Activated CD4-positive, alpha-beta T cell treated with anti-CD3 and anti-CD28 coated beads, Interleukin-2, Interleukin-4, amounts not matched to agents 100 ng/mL and 50 ng/mL, durations not matched to agents 16 hours and 8 hours (primary cell): ENCODE results near the gene HSPA12A.

Experiments
- DNase-seq: peaks from one replicate; pipeline ENCODE4 v3.0.0-alpha.2; 2020; ENCODE audit warnings: low spot score

HSPA12A gene

GRCh38 chr10:116689744-116690143 is 52.6 kb downstream of the HSPA12A start:
- DNase-seq = no peak

- DNase-seq = no peak
Measured at GRCh38 chr10:116688741-116689495, 53.4 kb downstream of the HSPA12A start.

GRCh38 chr10:116688241-116688711 is 54.1 kb downstream of the HSPA12A start:
- no peak for DNase-seq

- no peak for DNase-seq
Measured at GRCh38 chr10:116687633-116688032, 54.7 kb downstream of the HSPA12A start.

- DNase-seq = no peak
Measured at GRCh38 chr10:116686632-116687031, 55.7 kb downstream of the HSPA12A start.

GRCh38 chr10:116685807-116686206 is 56.6 kb downstream of the HSPA12A start:
- DNase-seq = no peak

GRCh38 chr10:116684781-116685180 is 57.6 kb downstream of the HSPA12A start:
- no peak for DNase-seq

- DNase-seq = no peak
Measured at GRCh38 chr10:116683821-116684220, 58.5 kb downstream of the HSPA12A start.

GRCh38 chr10:116683166-116683565 is 59.2 kb downstream of the HSPA12A start:
- DNase-seq = no peak

GRCh38 chr10:116679351-116679750 is 63.0 kb downstream of the HSPA12A start:
- DNase-seq = no peak

GRCh38 chr10:116676633-116677032 is 65.7 kb downstream of the HSPA12A start:
- no peak for DNase-seq

- no peak for DNase-seq
Measured at GRCh38 chr10:116676118-116676517, 66.2 kb downstream of the HSPA12A start.

- no peak for DNase-seq
Measured at GRCh38 chr10:116674901-116675423, 67.4 kb downstream of the HSPA12A start.

GRCh38 chr10:116673866-116674265 is 68.5 kb downstream of the HSPA12A start:
- no peak for DNase-seq

GRCh38 chr10:116672891-116673290 is 69.5 kb downstream of the HSPA12A start:
- no peak for DNase-seq

- DNase-seq = no peak
Measured at GRCh38 chr10:116671274-116671926, 71.0 kb downstream of the HSPA12A start.

GRCh38 chr10:116670706-116671105 is 71.7 kb downstream of the HSPA12A start:
- DNase-seq = no peak

- no peak for DNase-seq
Measured at GRCh38 chr10:116669832-116670644, 72.3 kb downstream of the HSPA12A start.

- DNase-seq = no peak
Measured at GRCh38 chr10:116669080-116669479, 73.3 kb downstream of the HSPA12A start.

- no peak for DNase-seq
Measured at GRCh38 chr10:116668446-116668845, 73.9 kb downstream of the HSPA12A start.

- no peak for DNase-seq
Measured at GRCh38 chr10:116668018-116668417, 74.3 kb downstream of the HSPA12A start.

- DNase-seq = no peak
Measured at GRCh38 chr10:116667484-116667883, 74.9 kb downstream of the HSPA12A start.
